Fibroblast of skin of right quadriceps (primary cell): ENCODE measurements around the gene IFIT3.
"Not testable (repeated sequence)": the region's sequence is repeated elsewhere in the genome, so short reads cannot be mapped to it uniquely, and the experiment has no call there.

Experiments
- DNase-seq: peaks from one replicate; pipeline ENCODE4 v3.0.0-alpha.2; 2013

IFIT3 gene, protein sequence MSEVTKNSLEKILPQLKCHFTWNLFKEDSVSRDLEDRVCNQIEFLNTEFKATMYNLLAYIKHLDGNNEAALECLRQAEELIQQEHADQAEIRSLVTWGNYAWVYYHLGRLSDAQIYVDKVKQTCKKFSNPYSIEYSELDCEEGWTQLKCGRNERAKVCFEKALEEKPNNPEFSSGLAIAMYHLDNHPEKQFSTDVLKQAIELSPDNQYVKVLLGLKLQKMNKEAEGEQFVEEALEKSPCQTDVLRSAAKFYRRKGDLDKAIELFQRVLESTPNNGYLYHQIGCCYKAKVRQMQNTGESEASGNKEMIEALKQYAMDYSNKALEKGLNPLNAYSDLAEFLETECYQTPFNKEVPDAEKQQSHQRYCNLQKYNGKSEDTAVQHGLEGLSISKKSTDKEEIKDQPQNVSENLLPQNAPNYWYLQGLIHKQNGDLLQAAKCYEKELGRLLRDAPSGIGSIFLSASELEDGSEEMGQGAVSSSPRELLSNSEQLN

DNA sequence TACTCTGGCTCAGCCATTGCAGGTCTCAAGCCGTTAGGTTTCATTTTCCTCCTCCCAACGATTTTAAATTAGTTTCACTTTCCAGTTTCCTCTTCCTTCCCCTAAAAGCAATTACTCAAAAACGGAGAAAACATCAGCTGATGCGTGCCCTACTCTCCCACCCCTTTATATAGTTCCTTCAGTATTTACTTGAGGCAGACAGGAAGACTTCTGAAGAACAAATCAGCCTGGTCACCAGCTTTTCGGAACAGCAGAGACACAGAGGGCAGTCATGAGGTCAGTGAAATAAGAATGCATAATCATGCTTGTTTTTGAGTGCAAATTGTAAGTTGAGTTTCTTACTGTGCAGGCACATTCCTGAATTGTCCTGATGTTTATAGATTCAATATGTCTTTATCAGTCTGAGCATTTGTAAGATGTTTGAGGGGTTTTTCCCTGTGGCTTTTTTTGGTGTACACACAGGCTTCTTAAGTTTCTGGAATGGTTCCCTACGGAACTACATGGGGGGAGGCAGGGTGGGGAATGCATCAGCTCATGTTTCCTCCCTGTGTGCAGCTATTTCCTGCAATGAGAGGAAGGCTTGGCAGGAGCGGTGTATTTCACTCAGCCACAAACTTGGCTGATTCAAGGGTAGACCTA is at the start of gene IFIT3:
IFIT3 (plus strand) TSS at position 195 of the 639 bp plus-strand sequence; CDS start at position 272, 77 bp downstream.
- DNase-seq = peak; percentile 98

DNA sequence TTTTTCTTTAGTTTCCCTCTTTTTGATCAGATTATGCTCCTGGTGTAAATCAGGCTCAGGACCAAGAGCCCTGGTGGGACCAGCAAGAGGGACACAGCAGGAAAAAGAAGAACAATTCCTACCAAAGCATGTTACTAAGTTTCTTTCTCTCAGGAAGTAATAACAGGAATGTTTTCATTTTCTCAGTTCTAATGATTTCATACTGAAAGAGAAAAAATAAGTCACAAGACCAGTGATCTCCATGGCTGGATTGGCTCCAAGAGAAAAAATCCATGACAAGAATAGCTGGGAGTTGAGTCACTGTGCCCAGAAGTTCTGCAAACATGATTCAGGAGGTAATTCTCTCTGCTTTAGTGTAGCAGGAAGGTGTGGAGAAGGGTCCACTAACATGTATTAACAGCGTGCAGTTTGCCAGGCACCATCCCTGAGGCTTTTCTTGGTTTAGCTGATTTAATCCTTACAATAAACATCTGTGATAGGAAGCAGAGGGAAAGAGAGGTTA is 49.7 kb upstream of the IFIT3 start:
- DNase-seq = peak; percentile 99

DNA sequence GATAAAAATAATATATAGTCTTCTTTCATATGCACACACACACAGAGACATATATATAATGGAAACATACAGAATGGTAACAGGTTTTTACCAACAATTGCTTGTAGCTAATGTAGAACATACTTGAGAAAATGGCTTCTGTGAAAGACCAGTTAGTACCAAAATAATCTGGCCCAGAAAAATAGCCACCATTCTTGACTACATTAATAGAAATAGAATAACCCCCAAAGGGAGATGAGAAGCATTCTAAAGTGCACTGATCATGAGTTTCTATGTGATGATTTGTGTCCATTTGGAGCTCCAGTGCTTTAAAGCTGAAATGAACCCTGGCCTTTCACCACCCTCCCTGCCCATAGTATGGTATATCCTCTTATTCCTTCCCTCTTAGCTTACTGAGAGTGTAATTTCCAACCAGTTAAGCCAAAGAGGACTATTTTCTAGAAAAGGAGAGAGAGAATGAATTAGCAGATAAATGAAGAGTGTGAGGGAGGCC is 48.9 kb upstream of the IFIT3 start:
- peak; percentile 18 for DNase-seq

DNA sequence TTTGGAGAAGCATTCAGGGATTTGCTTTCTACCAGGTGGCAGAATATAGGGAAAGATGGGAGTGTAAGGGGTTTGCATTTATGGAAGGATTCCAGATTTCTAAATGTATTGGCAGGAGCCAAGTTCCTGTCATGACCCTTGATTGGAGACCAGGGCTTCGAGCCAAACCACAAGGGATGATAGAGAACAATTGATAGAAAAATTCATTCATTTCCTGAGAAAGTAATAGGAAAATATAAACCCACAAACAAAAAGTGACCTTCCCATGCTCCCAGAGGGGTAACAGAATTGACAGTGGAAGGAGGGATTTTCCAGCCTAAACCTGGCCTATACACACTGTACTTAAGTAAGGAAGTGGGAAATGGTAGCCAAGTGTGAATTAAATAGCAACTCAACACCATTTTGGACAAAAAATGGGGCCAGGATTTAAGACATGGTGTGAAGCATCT is 48.4 kb upstream of the IFIT3 start:
- peak; percentile 61 for DNase-seq

DNA sequence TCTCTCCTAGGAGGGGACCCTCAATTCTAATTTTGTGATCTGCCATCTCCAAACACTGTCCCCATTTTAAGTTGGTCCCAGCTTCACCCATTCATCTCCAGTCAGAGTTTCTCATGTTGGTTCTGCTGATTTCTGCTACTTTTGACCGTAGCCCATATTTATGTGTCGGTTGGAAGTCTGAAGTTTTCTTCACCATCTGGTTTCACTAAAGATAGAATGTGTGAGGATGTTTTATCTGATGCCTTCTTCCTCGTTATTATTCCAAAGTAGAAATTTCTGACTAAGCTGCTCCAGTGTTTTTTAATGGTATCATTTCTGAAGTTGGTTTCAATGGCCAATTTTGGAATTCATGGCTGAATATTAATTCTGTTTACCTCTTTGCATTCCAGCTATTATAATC is 47.3 kb upstream of the IFIT3 start:
- peak; percentile 59 for DNase-seq

DNA sequence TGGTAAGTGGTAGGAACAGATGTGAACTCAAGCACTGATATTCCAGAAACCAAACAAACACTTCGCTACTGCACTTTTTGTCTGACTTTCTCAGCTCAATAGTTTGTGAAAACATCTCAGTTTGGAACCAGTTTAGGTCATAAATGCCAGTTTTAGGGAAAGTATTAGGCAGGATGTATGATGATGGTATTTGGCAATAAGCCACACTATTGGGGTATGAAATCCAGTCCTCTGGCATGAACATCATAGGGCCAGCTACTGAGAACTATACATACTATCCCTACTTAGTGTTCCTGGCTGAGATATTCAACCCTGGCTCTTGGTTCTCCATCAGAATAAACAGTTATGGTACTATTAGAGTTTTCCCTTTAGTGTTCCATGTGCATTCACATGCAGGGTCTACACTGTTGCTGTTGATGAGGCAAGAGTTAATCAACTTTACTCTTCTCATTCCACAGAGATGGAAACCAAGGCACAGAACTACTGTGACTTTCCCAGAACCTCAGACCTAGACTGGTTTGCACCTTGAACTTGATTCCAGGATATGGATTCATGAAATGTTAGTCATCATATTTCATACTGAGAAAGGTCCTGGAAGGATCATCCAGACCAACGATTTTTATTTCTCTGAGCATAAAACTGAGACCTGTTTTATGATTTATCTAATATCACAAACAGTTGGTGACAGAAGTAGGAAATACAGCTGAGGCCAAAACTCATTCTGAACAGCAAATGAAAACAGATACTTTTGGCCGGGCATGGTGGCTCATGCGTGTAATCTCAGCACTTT is 46.0 kb upstream of the IFIT3 start:
- DNase-seq = peak; percentile 22

DNA sequence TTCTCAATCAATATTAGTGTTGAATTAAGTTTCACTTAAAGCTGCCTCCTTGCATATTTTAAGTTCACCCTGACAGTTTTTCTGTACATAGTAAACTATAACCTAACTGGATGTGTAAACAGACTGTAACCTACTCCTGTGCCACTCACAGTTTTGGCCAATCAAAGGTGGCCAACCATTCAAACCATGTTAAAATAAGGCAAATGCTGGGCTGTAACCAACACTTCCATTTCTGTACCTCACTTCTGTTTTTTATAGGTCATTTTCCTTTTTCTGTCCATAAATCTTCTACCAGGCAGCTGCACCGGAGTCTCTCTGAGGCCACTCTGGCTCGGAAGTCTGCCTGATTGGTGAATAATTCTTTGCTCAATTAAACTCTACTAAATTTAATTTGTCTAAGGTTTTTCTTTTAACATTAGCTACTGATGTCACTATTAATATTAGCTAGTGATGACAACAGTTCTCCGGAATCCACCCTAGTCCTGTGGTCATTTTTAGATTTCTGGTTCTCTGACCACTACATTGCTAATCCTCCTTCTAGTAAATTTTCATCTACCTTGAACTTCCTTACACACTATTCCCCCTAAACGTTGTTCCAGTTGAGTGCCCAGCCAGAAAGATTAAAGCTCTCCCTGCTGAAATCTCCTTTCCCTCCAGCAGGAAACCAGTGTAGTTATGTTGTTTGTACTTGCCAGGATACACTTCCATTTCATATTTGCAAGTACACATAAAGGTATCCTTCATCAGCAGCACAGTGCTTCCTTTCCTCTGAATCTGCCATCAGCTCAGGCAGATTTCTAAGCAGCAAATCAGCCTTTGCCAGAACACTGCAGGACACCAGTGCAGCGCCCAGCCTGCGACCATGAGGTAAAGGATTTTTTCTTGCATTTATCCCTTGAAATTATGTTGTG is 44.5 kb upstream of the IFIT3 start:
- peak; percentile 48 for DNase-seq

DNA sequence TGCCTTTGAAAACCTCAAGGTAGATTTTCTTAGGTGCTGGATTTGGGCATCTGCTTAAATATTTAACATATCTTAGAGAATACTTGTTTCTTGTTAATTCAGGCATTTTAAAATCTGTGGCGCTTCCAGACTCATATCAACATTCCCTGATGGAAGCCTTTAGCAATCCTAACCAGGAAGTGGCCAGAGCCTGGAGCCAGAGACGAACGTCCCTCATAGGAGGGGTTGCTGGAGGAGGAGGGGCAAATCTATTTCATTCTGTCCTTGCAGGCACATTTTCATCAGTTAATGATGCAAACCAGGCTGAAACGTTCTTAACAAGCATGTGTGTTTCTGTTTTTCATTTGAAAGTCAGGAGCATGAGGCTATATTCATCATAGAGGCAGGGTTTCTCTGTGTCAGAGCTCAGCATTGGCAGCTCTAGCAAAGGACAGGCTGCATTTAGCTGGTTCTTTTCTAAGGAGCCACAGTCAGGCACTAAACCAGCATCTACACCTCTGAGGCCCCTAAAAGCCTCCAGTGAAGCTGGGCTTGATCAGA is 43.8 kb upstream of the IFIT3 start:
- DNase-seq = peak; percentile 93

DNA sequence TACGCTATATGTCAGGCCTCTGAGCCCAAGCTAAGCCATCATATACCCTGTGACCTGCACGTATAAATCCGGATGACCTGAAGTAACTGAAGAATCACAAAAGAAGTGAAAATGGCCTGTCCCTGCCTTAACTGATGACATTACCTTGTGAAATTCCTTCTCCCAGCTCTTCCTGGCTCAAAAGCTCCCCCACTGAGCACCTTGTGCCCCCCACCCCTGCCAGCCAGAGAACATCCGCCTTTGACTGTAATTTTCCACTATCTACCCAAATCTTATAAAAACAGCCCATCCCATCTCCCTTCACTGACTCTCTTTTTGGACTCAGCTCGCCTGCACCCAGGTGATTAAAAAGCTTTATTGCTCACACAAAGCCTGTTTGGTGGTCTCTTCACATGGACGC is 43.1 kb upstream of the IFIT3 start:
- not testable (repeated sequence) for DNase-seq

DNA sequence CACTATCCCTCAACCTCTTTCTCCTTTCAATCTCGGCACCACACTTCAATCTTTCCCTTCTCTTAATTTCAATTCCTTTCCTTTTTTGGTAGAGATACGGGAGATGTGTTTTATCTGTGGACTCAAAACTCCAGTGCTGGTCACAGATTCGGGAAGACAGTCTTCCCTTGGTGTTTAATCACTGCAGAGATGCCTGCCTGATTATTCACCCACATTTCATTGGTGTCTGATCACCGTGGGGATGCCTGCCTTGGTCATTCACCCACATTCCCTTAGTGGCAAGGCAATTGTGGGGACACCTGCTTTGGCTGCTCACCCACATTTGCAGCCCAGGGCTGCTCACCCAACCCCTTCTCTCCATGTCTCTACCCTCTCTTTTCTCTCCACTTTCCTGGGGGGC is 42.5 kb upstream of the IFIT3 start:
- peak; percentile 58 for DNase-seq

DNA sequence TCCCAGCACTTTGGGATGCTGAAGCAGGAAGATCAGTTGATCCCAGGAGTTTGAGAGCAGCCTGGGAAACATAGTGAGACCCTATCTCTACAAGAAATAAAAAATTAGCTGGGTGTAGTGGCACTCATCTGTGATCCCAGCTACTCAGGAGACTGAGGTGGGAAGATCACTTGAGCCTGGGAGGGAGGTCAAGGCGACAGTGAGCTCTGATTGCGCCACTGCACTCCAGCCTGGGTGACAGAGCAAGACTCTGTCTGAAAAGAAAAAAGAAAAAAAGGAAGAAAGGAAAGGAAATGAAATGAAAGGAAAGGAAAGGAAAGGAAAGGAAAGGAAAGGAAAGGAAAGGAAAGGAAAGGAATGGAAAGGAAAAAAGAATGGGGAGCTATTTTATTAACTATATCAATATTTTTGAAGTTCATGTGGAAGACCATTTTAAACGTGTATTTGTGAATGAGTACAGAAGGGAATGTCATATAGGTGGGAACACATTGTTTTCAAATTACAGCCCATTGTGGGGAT is 33.0 kb upstream of the IFIT3 start:
- DNase-seq = no peak

DNA sequence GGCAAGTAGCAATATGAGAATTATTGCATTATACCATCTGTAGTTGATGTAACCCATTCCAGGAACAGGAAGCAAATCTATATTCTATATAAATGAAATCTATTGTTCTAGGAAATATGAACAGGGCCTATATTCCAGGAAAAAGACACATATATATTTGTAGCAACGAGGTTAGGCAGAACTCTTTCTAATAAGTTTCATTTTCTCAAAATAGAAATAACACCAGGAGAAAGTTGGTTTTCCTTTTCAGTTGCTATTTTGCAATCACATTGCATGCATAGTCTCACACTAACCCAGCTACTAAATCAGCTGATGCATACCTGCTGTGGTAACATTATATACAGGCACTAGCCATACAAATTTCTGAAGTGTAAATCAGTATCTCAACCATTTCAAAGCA is 32.2 kb upstream of the IFIT3 start:
- peak; percentile 77 for DNase-seq

DNA sequence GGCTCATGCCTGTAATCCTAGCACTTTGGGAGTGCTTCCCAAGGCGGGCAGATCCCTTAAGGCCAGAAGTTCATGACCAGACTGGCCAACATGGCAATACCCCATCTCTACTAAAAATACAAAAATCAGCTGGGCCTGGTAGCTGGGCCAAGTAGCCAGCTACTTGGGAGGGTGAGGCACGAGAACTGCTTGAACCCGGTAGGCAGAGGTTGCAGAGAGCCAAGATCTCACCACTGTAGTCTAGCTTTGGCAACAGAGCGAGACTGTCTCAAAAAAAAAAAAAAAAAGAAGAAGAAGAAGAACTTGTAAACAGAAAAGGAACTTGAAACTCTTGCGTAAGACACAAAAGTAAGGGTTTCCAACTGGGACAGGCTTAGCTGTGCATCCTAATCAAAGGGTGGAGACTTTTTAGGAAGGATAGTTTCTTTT is 31.6 kb upstream of the IFIT3 start:
- peak; percentile 36 for DNase-seq

DNA sequence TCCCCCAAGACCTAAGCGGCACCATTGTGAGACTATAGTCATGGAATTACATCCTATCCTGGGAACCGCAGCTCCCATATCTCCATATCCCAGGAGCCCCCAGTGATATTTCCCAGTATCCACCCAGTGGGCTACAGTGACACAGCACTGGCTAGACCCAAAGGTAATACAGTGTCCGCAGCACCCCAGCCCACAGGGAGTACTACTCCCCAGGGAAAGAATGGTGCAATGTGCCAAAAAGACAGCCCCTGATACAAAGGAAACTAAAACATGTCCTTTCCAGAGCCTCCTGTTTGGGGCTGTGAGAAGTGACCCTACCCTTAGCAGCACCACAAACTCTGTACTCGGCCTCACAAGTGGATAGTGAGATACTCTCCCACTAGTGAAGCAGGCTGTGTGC is 30.4 kb upstream of the IFIT3 start:
- no peak for DNase-seq

DNA sequence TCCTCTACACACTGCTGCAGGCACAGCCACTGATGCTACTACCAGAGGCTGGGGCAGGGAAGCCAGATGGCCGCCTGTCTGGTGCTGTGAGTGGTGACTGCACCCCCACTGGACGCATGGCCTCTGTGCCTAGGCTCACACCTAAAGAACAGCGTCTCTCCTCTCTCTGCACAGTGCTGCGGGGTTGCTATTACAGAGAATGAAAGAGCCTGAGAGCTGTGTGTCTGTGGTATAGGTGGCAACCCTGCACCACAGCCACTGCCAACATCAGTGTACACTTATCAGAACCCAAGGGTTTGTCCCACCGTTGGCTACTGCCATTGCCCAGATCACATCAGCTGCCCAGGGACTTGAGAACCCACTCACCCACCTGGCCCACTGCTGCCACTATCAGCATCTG is 30.0 kb upstream of the IFIT3 start:
- DNase-seq = no peak

DNA sequence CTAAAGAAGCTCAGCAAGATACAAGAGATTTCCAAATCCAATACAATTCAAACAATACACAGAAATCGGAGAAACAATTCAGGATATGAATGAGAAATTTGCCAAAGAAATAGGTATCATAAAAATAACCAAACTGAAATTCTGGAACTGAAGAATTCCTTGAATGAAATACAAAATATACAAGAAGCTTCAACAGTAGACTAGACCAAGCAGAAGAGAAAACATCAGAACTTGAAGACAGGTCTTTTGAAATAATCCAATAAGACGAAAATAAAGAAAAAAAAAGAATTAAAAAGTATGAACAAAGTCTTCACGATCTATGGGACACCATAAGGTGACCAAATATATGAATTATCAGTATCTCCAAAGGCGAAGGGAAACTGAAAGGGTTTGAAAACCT is 28.8 kb upstream of the IFIT3 start:
- DNase-seq = no peak

DNA sequence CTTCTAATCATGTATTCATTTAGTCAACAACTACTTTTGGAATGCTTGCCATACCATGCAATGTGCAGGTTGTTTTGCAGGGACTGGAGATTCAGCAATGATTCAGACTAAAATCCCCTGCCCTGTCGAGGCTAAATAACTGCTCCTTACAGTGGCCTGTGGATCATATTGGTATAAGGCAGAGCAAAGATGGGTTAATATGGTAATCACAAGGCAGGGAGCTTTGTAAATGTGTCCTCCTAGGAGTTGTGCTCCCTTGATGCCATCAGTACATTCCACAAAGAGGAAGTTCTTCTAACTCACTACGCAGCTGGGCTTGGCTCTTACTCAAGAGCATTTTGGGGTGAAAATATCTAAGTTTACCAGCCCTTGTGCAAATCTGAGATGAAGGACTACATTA is 26.6 kb upstream of the IFIT3 start:
- DNase-seq = peak; percentile 31

DNA sequence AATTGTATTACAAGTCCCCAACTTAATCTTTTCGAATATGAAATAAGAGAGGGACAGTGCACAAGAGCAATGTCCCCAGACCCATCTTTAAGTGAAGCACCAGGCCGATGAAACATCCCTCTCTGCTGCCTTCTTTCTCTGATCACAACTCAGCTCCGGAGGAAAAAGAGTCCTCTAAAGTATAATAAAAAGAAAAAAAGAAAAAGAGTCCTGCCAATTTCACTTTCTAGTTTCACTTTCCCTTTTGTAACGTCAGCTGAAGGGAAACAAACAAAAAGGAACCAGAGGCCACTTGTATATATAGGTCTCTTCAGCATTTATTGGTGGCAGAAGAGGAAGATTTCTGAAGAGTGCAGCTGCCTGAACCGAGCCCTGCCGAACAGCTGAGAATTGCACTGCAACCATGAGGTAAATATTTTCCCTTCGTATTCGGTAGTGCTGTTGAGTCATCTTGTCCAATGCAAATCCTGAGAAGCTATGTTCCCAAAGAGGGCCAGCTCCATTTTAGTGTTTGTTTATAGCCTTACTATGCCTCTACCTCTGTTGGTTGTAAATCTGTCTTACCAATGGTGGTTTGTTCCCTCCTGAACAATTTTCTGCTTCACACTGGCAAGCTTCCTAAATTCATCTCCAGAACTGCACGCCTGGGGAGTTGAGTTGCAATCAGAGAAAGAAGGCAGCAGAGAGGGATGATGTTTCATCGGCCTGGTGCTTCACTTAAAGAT is 25.9 kb upstream of the IFIT3 start, which contains the start of gene IFIT2:
IFIT2 (plus strand) TSS at position 326 of the 725 bp plus-strand sequence; CDS start at position 404, 78 bp downstream.
- peak; percentile 73 for DNase-seq

DNA sequence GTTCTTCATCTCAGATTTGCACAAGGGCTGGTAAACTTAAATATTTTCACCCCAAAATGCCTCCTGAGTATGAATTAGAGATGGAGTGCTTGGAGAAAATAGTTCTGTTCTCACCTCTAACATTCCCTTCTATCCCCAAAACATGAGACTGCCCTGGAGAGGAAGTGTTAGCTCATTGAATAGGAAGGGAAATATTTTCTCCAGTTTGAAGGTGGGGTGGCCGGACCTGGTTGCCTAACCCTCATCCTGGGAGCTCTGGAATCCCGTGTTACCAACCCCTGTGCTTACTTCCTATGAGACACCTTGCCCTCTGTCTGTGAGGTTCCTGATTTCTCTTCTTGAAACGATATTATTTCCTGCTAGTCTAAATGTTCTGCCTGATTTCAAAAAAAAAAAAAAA is 25.2 kb upstream of the IFIT3 start:
- no peak for DNase-seq

DNA sequence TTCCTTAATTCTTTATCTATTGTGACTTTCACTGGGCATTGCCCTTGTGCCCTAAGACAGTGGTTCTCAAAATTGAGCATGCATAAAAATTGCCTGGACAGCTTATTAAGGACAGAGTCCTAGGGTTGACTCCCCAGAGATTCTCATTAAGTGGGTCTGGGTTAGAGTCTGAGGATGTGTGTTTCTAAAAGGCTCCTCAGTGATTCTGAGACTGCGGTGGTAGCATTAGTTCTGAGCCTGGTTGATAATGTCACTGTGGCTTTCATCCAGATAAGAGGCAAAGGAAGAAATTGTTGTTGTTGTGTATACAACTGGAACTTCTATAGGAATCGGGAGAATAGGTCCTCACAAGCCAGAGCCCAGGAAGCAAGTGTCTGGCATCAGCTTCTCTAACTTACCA is 24.6 kb upstream of the IFIT3 start:
- DNase-seq = no peak
